HUES64 (cell line): ENCODE data around the gene TM7SF2.
"Not testable (repeated sequence)": the region's sequence is repeated elsewhere in the genome, so short reads cannot be mapped to it uniquely, and the experiment has no call there.

Source experiments
- H3K27ac ChIP-seq: 2 replicates; pipeline ENCODE4 v1.7.0; 2013; ENCODE audit warnings: low read depth, low read length, inconsistent platforms
- H3K27me3 ChIP-seq: 2 replicates; pipeline ENCODE4 v1.6.1; 2013; ENCODE audit warnings: mild to moderate bottlenecking, low read length; ENCODE audit not compliant: insufficient read depth
- H3K36me3 ChIP-seq: 2 replicates; pipeline ENCODE4 v1.6.1; 2013; ENCODE audit warnings: mild to moderate bottlenecking, low read length; ENCODE audit not compliant: insufficient read depth
- H3K4me1 ChIP-seq: 2 replicates; pipeline ENCODE4 v1.6.1; 2013; ENCODE audit warnings: mild to moderate bottlenecking, low read length, moderate library complexity; ENCODE audit not compliant: insufficient read depth
- H3K4me3 ChIP-seq: 2 replicates; pipeline ENCODE4 v1.5.1; 2013; ENCODE audit warnings: mild to moderate bottlenecking, low read length, moderate library complexity
- H3K9ac ChIP-seq: 2 replicates; pipeline ENCODE4 v1.6.1; 2013; ENCODE audit warnings: mild to moderate bottlenecking, low read depth, low read length
- H3K9me3 ChIP-seq: 2 replicates; pipeline ENCODE4 v1.6.1; 2013; ENCODE audit warnings: low read depth, low read length; ENCODE audit not compliant: insufficient read depth
- WGBS: fragments of 150-250, 120-280 bp; methylation state at CpG from one replicate; pipeline ENCODE4 v1.1.7; 2013; ENCODE audit warnings: missing lambda C conversion rate; 5-methylcytosine and 5-hydroxymethylcytosine counted together

TM7SF2 gene

GRCh38 chr11:65116370-65117205 is 4.9 kb downstream of the TM7SF2 start:
- no peaks in the 10 kb centered on the region for H3K27me3 ChIP-seq
- H3K36me3 ChIP-seq = peaks cover 48% of the 10 kb centered on the region
- H3K27ac ChIP-seq = peak overlapping the region; percentile 94
- H3K4me3 ChIP-seq = peak overlapping the region; percentile 86
- 32% methylated on average over 68 of the region's 68 CpGs for WGBS
- no peaks in the 10 kb centered on the region for H3K9me3 ChIP-seq
- H3K4me1 ChIP-seq = peaks cover 7% of the 10 kb centered on the region
- peak overlapping the region; percentile 94 for H3K9ac ChIP-seq

- Histone ChIP-seq H3K36me3 (peaks cover 48% of the 10 kb centered on the region), H3K4me3 (peak within 1 kb of the TSS; percentile 86), H3K27ac (peak within 1 kb of the TSS; percentile 94), H3K4me1 (peaks cover 7% of the 10 kb centered on the region), H3K9me3 (no peaks in the 10 kb centered on the region), H3K27me3 (no peaks in the 10 kb centered on the region), H3K9ac (peak within 1 kb of the TSS; percentile 94)
- WGBS = under 1% methylated on average over 89 of the region's 89 CpGs
These were observed 5.8 kb downstream of the TM7SF2 start, which contains the start of gene ZNHIT2 for GRCh38 chr11:65117206-65118096. Gene ZNHIT2, minus strand, starts transcription at chr11:65117701. Its CDS starts 48 bp downstream, at chr11:65117653.

GRCh38 chr11:65118097-65118837 is 6.6 kb downstream of the TM7SF2 start:
- peaks cover 7% of the 10 kb centered on the region for H3K4me1 ChIP-seq
- peak overlapping the region; percentile 29; the same call in 1 of the 2 replicates for H3K4me3 ChIP-seq
- H3K9me3 ChIP-seq = no peaks in the 10 kb centered on the region
- WGBS = 90% methylated on average over 18 of the region's 18 CpGs
- H3K27me3 ChIP-seq = no peaks in the 10 kb centered on the region
- H3K36me3 ChIP-seq = peaks cover 48% of the 10 kb centered on the region
- H3K27ac ChIP-seq = peak overlapping the region; percentile 39; the same call in 1 of the 2 replicates
- no peak overlapping the region for H3K9ac ChIP-seq

GRCh38 chr11:65118891-65119669 is 7.4 kb downstream of the TM7SF2 start:
- not testable (repeated sequence) for H3K27ac ChIP-seq, H3K9me3 ChIP-seq, H3K4me3 ChIP-seq, H3K4me1 ChIP-seq, H3K9ac ChIP-seq, H3K27me3 ChIP-seq
- WGBS = 95% methylated on average over 18 of the region's 18 CpGs
- H3K36me3 ChIP-seq = peaks cover 49% of the 10 kb centered on the region

DNA sequence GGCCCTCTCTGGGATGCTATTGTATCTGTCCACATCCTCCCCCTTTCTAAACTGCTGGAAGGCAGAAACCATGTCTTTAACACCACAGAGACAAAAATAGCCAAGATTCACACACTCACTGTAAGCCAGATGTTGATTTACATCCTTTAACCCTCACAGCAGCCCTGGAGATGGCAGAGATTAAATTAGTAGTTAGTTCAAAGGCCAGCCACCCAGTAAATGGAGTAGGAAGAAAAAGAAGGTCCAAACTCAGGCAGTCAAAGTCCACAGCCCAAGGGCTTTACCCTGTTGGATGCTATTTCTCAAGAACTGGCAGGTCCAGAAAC is 8.0 kb downstream of the TM7SF2 start:
- no peak overlapping the region for H3K4me3 ChIP-seq
- H3K36me3 ChIP-seq = peaks cover 54% of the 10 kb centered on the region
- peaks cover 7% of the 10 kb centered on the region for H3K4me1 ChIP-seq
- H3K27me3 ChIP-seq = no peaks in the 10 kb centered on the region
- H3K9ac ChIP-seq = no peak overlapping the region
- H3K9me3 ChIP-seq = no peaks in the 10 kb centered on the region
- H3K27ac ChIP-seq = no peak overlapping the region

DNA sequence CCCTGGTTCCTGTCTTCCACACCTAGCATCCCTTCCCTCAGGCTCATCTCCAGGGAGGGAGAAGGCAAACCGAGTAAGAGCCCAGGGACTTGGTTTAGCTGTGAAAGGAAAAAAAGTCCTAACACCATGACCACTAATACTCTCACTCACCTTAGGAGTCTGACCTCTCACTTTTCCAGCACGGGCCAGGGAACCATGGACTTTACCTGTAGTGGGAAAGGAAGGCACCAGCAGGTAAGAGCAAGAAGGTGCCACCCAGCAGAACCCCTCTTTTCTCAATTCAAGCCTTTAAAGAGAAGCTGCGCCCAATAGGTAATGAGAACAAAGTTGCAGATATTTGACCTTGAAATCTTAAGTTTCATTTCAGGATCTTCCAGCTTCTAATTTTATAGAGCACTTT is 9.2 kb downstream of the TM7SF2 start:
- 100% methylated on average over 2 of the region's 3 CpGs for WGBS
- Histone ChIP-seq H3K4me1 (peaks cover 7% of the 10 kb centered on the region), H3K27me3 (no peaks in the 10 kb centered on the region), H3K36me3 (peaks cover 55% of the 10 kb centered on the region), H3K27ac (peak overlapping the region; percentile 74), H3K9me3 (no peaks in the 10 kb centered on the region), H3K9ac (peak overlapping the region; percentile 96; the same call in 1 of the 2 replicates), H3K4me3 (peak overlapping the region; percentile 90)

DNA sequence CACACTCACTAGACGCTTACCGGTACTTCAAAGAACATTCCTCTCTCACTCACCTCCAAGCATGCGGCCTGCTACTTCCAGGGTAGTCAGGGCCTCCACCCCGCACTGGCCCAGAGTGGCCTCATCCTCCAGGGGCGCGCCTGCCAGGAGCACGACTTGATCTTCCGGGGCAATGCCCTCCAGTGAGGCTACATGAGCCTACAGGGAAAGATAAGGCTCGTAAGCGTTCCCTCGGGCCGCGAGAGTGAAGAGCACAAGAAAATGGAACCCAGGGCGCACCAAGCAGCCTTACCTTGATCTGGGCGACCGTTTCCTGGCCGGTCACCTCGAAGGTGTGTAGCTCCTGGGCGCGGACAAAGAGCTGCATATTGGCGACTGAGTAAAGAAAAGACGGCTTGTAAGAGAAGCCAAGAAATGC is 9.8 kb downstream of the TM7SF2 start:
- H3K4me1 ChIP-seq = peaks cover 7% of the 10 kb centered on the region
- peak overlapping the region; percentile 90 for H3K4me3 ChIP-seq
- H3K36me3 ChIP-seq = peaks cover 56% of the 10 kb centered on the region
- H3K9ac ChIP-seq = peak overlapping the region; percentile 96
- 3% methylated on average over 22 of the region's 22 CpGs for WGBS
- H3K27ac ChIP-seq = peak overlapping the region; percentile 74
- no peaks in the 10 kb centered on the region for H3K27me3 ChIP-seq
- H3K9me3 ChIP-seq = no peaks in the 10 kb centered on the region

DNA sequence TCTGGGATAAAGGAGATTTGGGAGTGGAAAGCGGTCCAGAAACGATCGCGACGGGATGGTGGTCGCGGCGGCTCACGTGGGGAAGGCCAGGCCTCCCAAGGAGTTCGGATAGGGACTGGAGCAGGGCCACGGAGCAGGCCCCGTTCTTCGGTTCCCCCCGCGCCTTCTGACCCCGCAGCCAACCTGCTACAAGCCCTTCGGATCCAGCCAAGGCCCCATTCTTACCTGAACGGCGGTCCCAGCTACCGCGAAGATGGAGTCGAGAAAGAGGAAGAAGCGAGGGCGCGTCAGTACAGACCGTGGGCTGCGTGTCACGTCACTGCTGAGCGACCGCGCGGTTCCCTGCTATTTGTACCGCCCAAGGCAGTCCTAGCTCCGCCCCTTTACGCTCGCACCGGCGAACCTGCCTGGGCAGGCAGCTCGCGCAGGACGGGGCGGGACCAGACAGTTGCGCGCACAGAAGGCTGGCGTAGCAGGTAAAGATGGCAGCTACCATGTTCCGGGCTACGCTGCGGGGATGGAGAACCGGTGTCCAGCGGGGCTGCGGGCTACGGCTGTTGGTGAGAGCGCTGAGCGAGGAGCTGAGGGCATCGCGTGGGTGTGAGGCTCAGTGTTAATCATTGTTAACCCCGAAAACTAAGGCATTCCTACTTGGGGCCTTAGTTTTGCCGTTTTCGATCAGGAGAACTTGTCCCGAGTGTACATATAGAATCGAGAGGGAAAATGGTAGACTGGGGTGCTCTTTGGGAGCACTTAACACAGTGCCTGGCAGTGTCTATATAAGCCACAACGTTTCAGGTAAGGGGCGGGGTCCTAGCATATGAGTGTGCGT is 10.4 kb downstream of the TM7SF2 start, which contains the start of the genes FAU and MRPL49:
TSS of gene FAU (minus strand) at position 270 of the 832 bp plus-strand sequence. CDS start 321 bp downstream, outside the sequence.
TSS of gene MRPL49 (plus strand) at position 457 of the 832 bp plus-strand sequence. CDS start at position 483, 26 bp downstream.
- H3K27me3 ChIP-seq = no peaks in the 10 kb centered on the region
- WGBS = under 1% methylated on average over 64 of the region's 64 CpGs
- H3K4me3 ChIP-seq = peak within 1 kb of the TSS; percentile 90
- peaks cover 7% of the 10 kb centered on the region for H3K4me1 ChIP-seq
- H3K9ac ChIP-seq = peak within 1 kb of the TSS; percentile 96
- no peaks in the 10 kb centered on the region for H3K9me3 ChIP-seq
- peaks cover 63% of the 10 kb centered on the region for H3K36me3 ChIP-seq
- H3K27ac ChIP-seq = peak within 1 kb of the TSS; percentile 76

DNA sequence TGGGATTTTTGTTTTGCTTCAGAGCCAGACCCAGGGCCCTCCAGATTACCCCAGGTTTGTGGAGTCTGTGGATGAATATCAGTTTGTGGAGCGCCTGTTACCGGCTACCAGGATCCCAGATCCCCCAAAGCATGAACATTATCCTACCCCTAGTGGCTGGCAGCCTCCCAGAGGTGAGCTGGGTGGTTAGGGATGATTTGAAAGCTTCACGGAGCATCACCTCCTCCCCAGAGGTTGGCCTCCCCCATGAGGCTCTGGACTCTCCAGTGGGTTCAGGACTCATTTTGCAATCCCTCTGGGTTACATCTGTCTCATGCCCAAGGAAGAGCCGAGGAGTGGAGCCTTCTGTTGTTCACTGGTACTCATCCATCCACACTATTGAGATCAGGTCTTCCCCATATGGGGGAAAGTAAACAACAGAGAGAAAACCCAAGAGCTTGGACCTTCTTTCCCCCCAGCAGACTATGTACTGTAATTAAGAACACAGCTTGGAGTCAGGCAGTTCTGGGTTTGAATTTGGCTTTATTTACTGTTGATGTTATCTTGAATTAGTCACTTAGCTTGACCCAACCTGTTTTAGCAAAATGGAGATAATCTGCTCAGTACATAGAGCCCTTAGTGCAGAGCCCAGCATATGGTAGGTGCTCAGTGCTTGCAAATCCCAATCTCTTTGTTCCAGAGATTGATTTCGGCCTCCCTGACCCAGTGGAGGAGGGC is 13.0 kb downstream of the TM7SF2 start:
- peaks cover 73% of the 10 kb centered on the region for H3K36me3 ChIP-seq
- no peaks in the 10 kb centered on the region for H3K27me3 ChIP-seq
- 96% methylated on average over 5 of the region's 5 CpGs for WGBS
- no peak overlapping the region for H3K9ac ChIP-seq
- H3K4me3 ChIP-seq = no peak overlapping the region
- H3K27ac ChIP-seq = no peak overlapping the region
- H3K9me3 ChIP-seq = no peaks in the 10 kb centered on the region
- H3K4me1 ChIP-seq = peaks cover 7% of the 10 kb centered on the region
